Erythroblast (primary cell): ENCODE measurements around the gene COA1.

ENCODE experiments used
- GATA1 ChIP-seq: IDR thresholded peaks from 2 replicates; pipeline ENCODE4 v1.6.1; 2011; ENCODE audit warnings: low read depth, mild to moderate bottlenecking, control low read depth, low read length, moderate library complexity
- POLR2A ChIP-seq: IDR thresholded peaks from 2 replicates; pipeline ENCODE4 v1.6.1; 2011; ENCODE audit warnings: mild to moderate bottlenecking, low read length

- TF ChIP-seq POLR2A, result no peak
- no peak for TF ChIP-seq GATA1
Observed at GRCh38 chr7:43694399-43694748, 34.9 kb downstream of the COA1 start.
